HEK293 (cell line): ENCODE measurements around the gene AGXT.

Source experiments
- BCL11B ChIP-seq: fragments of 450-650 bp; formaldehyde crosslinking; IDR thresholded peaks from 2 replicates; pipeline ENCODE4 v1.5.1; 2016; ENCODE audit warnings: low read depth, missing biosample characterization, missing genetic modification characterization
- KLF7 ChIP-seq: fragments of 450-650 bp; formaldehyde crosslinking; IDR thresholded peaks from 2 replicates; pipeline ENCODE4 v1.5.1; 2016; ENCODE audit warnings: missing biosample characterization, missing genetic modification characterization, borderline replicate concordance
- PRDM10 ChIP-seq: fragments of 450-650 bp; formaldehyde crosslinking; IDR thresholded peaks from 2 replicates; pipeline ENCODE4 v1.5.1; 2016; ENCODE audit warnings: missing biosample characterization, missing genetic modification characterization
- SCRT1 ChIP-seq: fragments of 450-650 bp; formaldehyde crosslinking; IDR thresholded peaks from 2 replicates; pipeline ENCODE4 v1.5.1; 2016; ENCODE audit warnings: missing biosample characterization, missing genetic modification characterization, borderline replicate concordance
- TCF7L2 ChIP-seq: IDR thresholded peaks from 2 replicates; pipeline ENCODE4 v1.6.1; 2011; ENCODE audit warnings: low read depth, mild to moderate bottlenecking, inconsistent platforms, low read length, moderate library complexity, borderline replicate concordance
- ZBTB10 ChIP-seq: fragments of 450-650 bp; formaldehyde crosslinking; IDR thresholded peaks from 2 replicates; pipeline ENCODE4 v1.5.1; 2016; ENCODE audit warnings: missing biosample characterization, missing genetic modification characterization
- ZBTB17 ChIP-seq: fragments of 450-650 bp; formaldehyde crosslinking; IDR thresholded peaks from 2 replicates; pipeline ENCODE4 v1.5.1; 2016; ENCODE audit warnings: missing biosample characterization, missing genetic modification characterization
- ZNF121 ChIP-seq: fragments of 450-650 bp; formaldehyde crosslinking; IDR thresholded peaks from 2 replicates; pipeline ENCODE4 v1.5.1; 2016; ENCODE audit warnings: missing biosample characterization, missing genetic modification characterization
- ZNF169 ChIP-seq: fragments of 450-650 bp; formaldehyde crosslinking; IDR thresholded peaks from 2 replicates; pipeline ENCODE4 v1.5.1; 2016; ENCODE audit warnings: missing biosample characterization, missing genetic modification characterization
- ZNF202 ChIP-seq: fragments of 450-650 bp; formaldehyde crosslinking; IDR thresholded peaks from 2 replicates; pipeline ENCODE4 v1.5.1; 2016; ENCODE audit warnings: missing biosample characterization, missing genetic modification characterization, borderline replicate concordance
- ZNF211 ChIP-seq: fragments of 450-650 bp; formaldehyde crosslinking; IDR thresholded peaks from 2 replicates; pipeline ENCODE4 v1.5.1; 2016; ENCODE audit warnings: low read depth, missing biosample characterization, missing genetic modification characterization
- ZNF248 ChIP-seq: fragments of 450-650 bp; formaldehyde crosslinking; IDR thresholded peaks from 2 replicates; pipeline ENCODE4 v1.5.1; 2017; ENCODE audit warnings: missing biosample characterization, missing genetic modification characterization
- ZNF324 ChIP-seq: fragments of 450-650 bp; formaldehyde crosslinking; IDR thresholded peaks from 2 replicates; pipeline ENCODE4 v1.5.1; 2016; ENCODE audit warnings: missing biosample characterization, missing genetic modification characterization
- ZNF350 ChIP-seq: fragments of 450-650 bp; formaldehyde crosslinking; IDR thresholded peaks from 2 replicates; pipeline ENCODE4 v1.5.0; 2017; ENCODE audit warnings: missing biosample characterization, mild to moderate bottlenecking, missing genetic modification characterization
- ZNF501 ChIP-seq: fragments of 450-650 bp; formaldehyde crosslinking; IDR thresholded peaks from 2 replicates; pipeline ENCODE4 v1.5.1; 2016; ENCODE audit warnings: missing biosample characterization, missing genetic modification characterization
- ZNF510 ChIP-seq: fragments of 450-650 bp; formaldehyde crosslinking; IDR thresholded peaks from 2 replicates; pipeline ENCODE4 v1.5.1; 2018; ENCODE audit warnings: mild to moderate bottlenecking, missing genetic modification characterization, missing biosample characterization; ENCODE audit not compliant: insufficient replicate concordance
- ZNF529 ChIP-seq: fragments of 450-650 bp; formaldehyde crosslinking; IDR thresholded peaks from 2 replicates; pipeline ENCODE4 v1.5.1; 2017; ENCODE audit warnings: missing genetic modification characterization, missing biosample characterization; ENCODE audit not compliant: insufficient replicate concordance
- ZNF530 ChIP-seq: fragments of 450-650 bp; formaldehyde crosslinking; IDR thresholded peaks from 2 replicates; pipeline ENCODE4 v1.5.1; 2016; ENCODE audit warnings: low read depth, missing biosample characterization, missing genetic modification characterization
- ZNF544 ChIP-seq: fragments of 450-650 bp; formaldehyde crosslinking; IDR thresholded peaks from 2 replicates; pipeline ENCODE4 v1.5.0; 2017; ENCODE audit warnings: missing biosample characterization, missing genetic modification characterization
- ZSCAN30 ChIP-seq: fragments of 450-650 bp; IDR thresholded peaks from 2 replicates; pipeline ENCODE4 v1.5.1; 2018; ENCODE audit warnings: missing biosample characterization, mild to moderate bottlenecking, missing genetic modification characterization, moderate library complexity
- ZXDB ChIP-seq: fragments of 450-650 bp; formaldehyde crosslinking; IDR thresholded peaks from 2 replicates; pipeline ENCODE4 v1.5.1; 2016; ENCODE audit warnings: missing biosample characterization, missing genetic modification characterization
- TF ChIP-seq, protein P1 (sequence below): fragments of 450-650 bp; formaldehyde crosslinking; IDR thresholded peaks from 2 replicates; pipeline ENCODE4 v1.5.1; 2017; ENCODE audit warnings: missing biosample characterization, missing genetic modification characterization
- TF ChIP-seq, protein P2 (sequence below): fragments of 450-650 bp; formaldehyde crosslinking; IDR thresholded peaks from 2 replicates; pipeline ENCODE4 v1.5.1; 2016; ENCODE audit warnings: missing biosample characterization, missing genetic modification characterization
- TF ChIP-seq, protein P3 (sequence below): sonication (generic); formaldehyde crosslinking; IDR thresholded peaks from 2 replicates; pipeline ENCODE4 v1.8.1; 2022; ENCODE audit warnings: mild to moderate bottlenecking, moderate library complexity, missing genetic modification reagents
- TF ChIP-seq, protein P4 (sequence below): fragments of 450-650 bp; formaldehyde crosslinking; IDR thresholded peaks from 2 replicates; pipeline ENCODE4 v1.5.1; 2016; ENCODE audit warnings: missing biosample characterization, missing genetic modification characterization

Gene AGXT

DNA sequence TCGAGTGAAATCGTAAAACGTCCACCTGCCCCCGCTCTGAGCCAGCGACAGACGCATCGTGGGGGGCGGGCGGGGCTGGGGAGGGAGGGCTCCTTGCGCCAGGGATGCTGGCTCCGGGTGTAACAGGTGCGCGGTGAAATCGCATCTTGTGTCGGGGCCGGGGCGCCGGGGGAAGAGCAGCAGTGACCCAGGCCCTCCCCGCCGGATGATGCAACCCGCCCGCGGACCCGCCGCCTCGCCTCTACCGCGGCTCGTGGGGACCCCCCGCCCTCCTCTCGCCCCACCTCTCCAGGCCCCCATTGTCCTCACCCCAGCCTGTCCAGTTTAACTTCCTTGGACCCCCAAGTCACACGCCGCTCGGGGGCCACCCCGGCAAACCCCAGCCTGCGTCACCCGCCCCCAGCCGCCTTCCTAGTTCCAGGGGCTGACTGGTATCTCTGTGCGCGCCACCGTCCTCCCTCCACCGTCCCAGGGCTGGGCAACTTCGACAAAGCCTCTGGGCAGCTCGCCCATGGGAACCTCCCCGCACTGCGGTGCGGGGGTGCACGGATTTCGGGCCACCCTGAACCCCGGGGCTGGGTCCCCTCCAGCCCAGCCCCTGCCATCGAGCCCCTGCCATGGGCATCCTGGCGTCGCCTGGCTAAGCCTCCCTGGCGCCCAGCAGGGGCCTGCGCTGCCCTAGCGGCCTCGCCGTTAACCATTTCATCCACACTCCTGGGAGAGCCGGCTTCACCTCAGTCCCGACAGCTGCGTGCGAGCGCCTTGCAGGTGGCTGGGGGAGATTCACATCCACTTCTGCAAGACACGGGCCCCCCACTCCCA is 47.8 kb upstream of the AGXT start (continued):
- TF ChIP-seq ZBTB10 (tag by site-specific recombination) = peak; percentile 89
- no peak for TF ChIP-seq SCRT1 (tag by site-specific recombination)
- TF ChIP-seq TCF7L2 = no peak
- no peak for TF ChIP-seq ZNF248
- peak; percentile 56 for TF ChIP-seq ZBTB17 (tag by site-specific recombination)
- TF ChIP-seq ZNF510 (tag by site-specific recombination) = no peak
- peak; percentile 52; the same call in 1 of the 2 replicates for TF ChIP-seq PRDM10 (tag by site-specific recombination)
- TF ChIP-seq, protein P1, sequence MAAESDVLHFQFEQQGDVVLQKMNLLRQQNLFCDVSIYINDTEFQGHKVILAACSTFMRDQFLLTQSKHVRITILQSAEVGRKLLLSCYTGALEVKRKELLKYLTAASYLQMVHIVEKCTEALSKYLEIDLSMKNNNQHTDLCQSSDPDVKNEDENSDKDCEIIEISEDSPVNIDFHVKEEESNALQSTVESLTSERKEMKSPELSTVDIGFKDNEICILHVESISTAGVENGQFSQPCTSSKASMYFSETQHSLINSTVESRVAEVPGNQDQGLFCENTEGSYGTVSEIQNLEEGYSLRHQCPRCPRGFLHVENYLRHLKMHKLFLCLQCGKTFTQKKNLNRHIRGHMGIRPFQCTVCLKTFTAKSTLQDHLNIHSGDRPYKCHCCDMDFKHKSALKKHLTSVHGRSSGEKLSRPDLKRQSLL (tag by site-specific recombination) = no peak
- TF ChIP-seq, protein P2, sequence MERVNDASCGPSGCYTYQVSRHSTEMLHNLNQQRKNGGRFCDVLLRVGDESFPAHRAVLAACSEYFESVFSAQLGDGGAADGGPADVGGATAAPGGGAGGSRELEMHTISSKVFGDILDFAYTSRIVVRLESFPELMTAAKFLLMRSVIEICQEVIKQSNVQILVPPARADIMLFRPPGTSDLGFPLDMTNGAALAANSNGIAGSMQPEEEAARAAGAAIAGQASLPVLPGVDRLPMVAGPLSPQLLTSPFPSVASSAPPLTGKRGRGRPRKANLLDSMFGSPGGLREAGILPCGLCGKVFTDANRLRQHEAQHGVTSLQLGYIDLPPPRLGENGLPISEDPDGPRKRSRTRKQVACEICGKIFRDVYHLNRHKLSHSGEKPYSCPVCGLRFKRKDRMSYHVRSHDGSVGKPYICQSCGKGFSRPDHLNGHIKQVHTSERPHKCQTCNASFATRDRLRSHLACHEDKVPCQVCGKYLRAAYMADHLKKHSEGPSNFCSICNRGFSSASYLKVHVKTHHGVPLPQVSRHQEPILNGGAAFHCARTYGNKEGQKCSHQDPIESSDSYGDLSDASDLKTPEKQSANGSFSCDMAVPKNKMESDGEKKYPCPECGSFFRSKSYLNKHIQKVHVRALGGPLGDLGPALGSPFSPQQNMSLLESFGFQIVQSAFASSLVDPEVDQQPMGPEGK (tag by site-specific recombination) = peak; percentile 89
- no peak for TF ChIP-seq ZNF121
- no peak for TF ChIP-seq ZNF530
- TF ChIP-seq ZNF324 = no peak
- no peak for TF ChIP-seq ZNF350 (tag by site-specific recombination)
- TF ChIP-seq, protein P3, sequence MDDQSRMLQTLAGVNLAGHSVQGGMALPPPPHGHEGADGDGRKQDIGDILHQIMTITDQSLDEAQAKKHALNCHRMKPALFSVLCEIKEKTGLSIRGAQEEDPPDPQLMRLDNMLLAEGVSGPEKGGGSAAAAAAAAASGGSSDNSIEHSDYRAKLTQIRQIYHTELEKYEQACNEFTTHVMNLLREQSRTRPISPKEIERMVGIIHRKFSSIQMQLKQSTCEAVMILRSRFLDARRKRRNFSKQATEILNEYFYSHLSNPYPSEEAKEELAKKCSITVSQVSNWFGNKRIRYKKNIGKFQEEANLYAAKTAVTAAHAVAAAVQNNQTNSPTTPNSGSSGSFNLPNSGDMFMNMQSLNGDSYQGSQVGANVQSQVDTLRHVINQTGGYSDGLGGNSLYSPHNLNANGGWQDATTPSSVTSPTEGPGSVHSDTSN = no peak
- TF ChIP-seq ZNF202 (tag by site-specific recombination) = no peak
- peak; percentile 99 for TF ChIP-seq ZXDB (tag by site-specific recombination)
- no peak for TF ChIP-seq ZNF169 (tag by site-specific recombination)
- TF ChIP-seq BCL11B (tag by site-specific recombination) = no peak
- 0 out of 2 replicates have a peak, but pooled peaks have one; percentile 33 for TF ChIP-seq ZSCAN30 (tag by site-specific recombination)
- TF ChIP-seq KLF7 (tag by site-specific recombination) = no peak
- no peak for TF ChIP-seq ZNF529 (tag by site-specific recombination)
- TF ChIP-seq, protein P4, sequence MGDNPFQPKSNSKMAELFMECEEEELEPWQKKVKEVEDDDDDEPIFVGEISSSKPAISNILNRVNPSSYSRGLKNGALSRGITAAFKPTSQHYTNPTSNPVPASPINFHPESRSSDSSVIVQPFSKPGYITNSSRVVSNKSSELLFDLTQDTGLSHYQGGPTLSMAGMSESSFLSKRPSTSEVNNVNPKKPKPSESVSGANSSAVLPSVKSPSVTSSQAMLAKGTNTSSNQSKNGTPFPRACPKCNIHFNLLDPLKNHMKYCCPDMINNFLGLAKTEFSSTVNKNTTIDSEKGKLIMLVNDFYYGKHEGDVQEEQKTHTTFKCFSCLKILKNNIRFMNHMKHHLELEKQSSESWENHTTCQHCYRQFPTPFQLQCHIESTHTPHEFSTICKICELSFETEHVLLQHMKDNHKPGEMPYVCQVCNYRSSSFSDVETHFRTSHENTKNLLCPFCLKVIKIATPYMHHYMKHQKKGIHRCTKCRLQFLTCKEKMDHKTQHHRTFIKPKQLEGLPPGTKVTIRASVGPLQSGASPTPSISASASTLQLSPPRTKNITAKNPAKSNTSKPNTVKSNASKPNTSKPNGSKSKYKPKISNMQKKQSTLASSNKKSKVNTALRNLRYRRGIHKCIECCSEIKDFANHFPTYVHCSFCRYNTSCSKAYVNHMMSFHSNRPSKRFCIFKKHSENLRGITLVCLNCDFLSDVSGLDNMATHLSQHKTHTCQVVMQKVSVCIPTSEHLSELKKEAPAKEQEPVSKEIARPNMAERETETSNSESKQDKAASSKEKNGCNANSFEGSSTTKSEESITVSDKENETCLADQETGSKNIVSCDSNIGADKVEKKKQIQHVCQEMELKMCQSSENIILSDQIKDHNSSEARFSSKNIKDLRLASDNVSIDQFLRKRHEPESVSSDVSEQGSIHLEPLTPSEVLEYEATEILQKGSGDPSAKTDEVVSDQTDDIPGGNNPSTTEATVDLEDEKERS = no peak
- no peak for TF ChIP-seq ZNF544 (tag by site-specific recombination)
- TF ChIP-seq ZNF501 (tag by site-specific recombination) = no peak
- no peak for TF ChIP-seq ZNF211 (tag by site-specific recombination)
